K562 (cell line): ENCODE measurements around the gene SLC20A1. TPM values are rescaled to one million over a fixed set of nuclear protein-coding genes. Genes with fewer than 3 reads are reported as not detected.

Source experiments
- ATAC-seq: fragments of 200-7000 bp; cut with Tn5 transposase; 3 replicates; pipeline ENCODE4 v1.9.1; 2020; ENCODE audit warnings: moderate library complexity
- BruUV-seq: library from RNA; stranded (reverse); fragments of 400-500 nt; replicated peaks from 2 replicates; lab custom pipeline; 2021; lab: Mats Ljungman, UMichigan
- CTCF ChIA-PET: fragments of 300-600 bp; formaldehyde crosslinking; extraction: SDS; loops from one replicate; lab custom pipeline; 2021; ENCODE audit warnings: low intra/inter-chr PET ratio; lab: Yijun Ruan, JAX
- POLR2A ChIA-PET: fragments of 300-600, 350-650 bp; sonication (Branson Sonifier 250); formaldehyde crosslinking; extraction: SDS; loops from one replicate; lab custom pipeline; 2021; ENCODE audit warnings: antibody characterized with exemption, inconsistent platforms; lab: Yijun Ruan, JAX
- DNase-seq, 4 experiments: peaks; one replicate each; pipeline versions ENCODE4 v3.0.0 to v3.0.0-alpha.2; 2011 to 2018; ENCODE audit warnings: low spot score in 3 of 4, mixed read lengths in 3 of 4; ENCODE audit errors: extremely low read depth in 1 of 4
- FAIRE-seq: peaks from 2 replicates; lab custom pipeline; 2011; peaks lifted over from hg19 to GRCh38; lab: Jason Lieb, UNC
- H2AFZ ChIP-seq: 2 replicates; pipeline ENCODE4 v1.6.0; 2011; ENCODE audit warnings: low read depth, low read length, control low read depth, inconsistent platforms
- H3K27ac ChIP-seq: fragments of 200-600 bp; 3 replicates; pipeline ENCODE4 v1.8.0; 2011; ENCODE audit warnings: low read depth, mild to moderate bottlenecking, control low read depth, inconsistent platforms, low read length, moderate library complexity, mixed read lengths; ENCODE audit errors: extremely low read depth
- H3K27me3 ChIP-seq, 2 experiments: fragments of 300-600 bp in 1 of 2; 2 replicates in 1 of 2; 3 replicates in 1 of 2; pipeline versions ENCODE4 v1.6.0 to v1.8.0; 2011; ENCODE audit warnings: inconsistent platforms in 2 of 2, low read length in 2 of 2, mild to moderate bottlenecking in 1 of 2, mixed read lengths in 1 of 2, moderate library complexity in 1 of 2; ENCODE audit not compliant: control insufficient read depth in 2 of 2, insufficient read depth in 2 of 2
- H3K36me3 ChIP-seq: fragments of 300-600 bp; 3 replicates; pipeline ENCODE4 v1.8.0; 2011; ENCODE audit warnings: mild to moderate bottlenecking, low read length, inconsistent platforms; ENCODE audit not compliant: control insufficient read depth, insufficient read depth
- H3K4me1 ChIP-seq, 2 experiments: fragments of 200-600 bp in 1 of 2; replicated peaks in 1 of 2; 2 replicates in 1 of 2; 3 replicates in 1 of 2; pipeline versions ENCODE4 v1.5.1 to v1.8.0; 2011; ENCODE audit warnings: inconsistent platforms in 2 of 2, low read length in 2 of 2, mild to moderate bottlenecking in 1 of 2, mixed read lengths in 1 of 2, moderate library complexity in 1 of 2; ENCODE audit not compliant: control insufficient read depth in 2 of 2, insufficient read depth in 2 of 2
- H3K4me2 ChIP-seq: 2 replicates; pipeline ENCODE4 v1.6.1; 2011; ENCODE audit warnings: low read length, control low read depth, inconsistent platforms, mixed read lengths; ENCODE audit not compliant: insufficient read depth
- H3K4me3 ChIP-seq: fragments of 200-600 bp; sonication (generic), shearing (Covaris generic); 2 replicates; pipeline ENCODE4 v1.5.1; 2016; ENCODE audit warnings: control low read depth, inconsistent platforms
- H3K79me2 ChIP-seq: fragments of 200-600 bp; 3 replicates; pipeline ENCODE4 v1.8.0; 2011; ENCODE audit warnings: low read length, inconsistent platforms; ENCODE audit not compliant: control insufficient read depth, insufficient read depth
- H3K9ac ChIP-seq, 2 experiments: 2 replicates each; pipeline versions ENCODE4 v1.6.0 to v1.6.1; 2011; ENCODE audit warnings: low read depth in 2 of 2, low read length in 2 of 2, control low read depth in 1 of 2, inconsistent platforms in 1 of 2, mild to moderate bottlenecking in 1 of 2, mixed read lengths in 1 of 2; ENCODE audit not compliant: insufficient read depth in 1 of 2
- H3K9me1 ChIP-seq: one replicate; pipeline ENCODE4 v1.6.0; 2011; ENCODE audit warnings: inconsistent platforms, mild to moderate bottlenecking, low read length, moderate library complexity; ENCODE audit not compliant: control insufficient read depth, insufficient read depth
- H3K9me3 ChIP-seq: replicated peaks from 2 replicates; pipeline ENCODE4 v1.5.1; 2011; ENCODE audit warnings: low read depth, low read length, inconsistent platforms; ENCODE audit not compliant: control insufficient read depth, insufficient read depth
- H4K20me1 ChIP-seq: replicated peaks from 2 replicates; pipeline ENCODE4 v1.6.1; 2011; ENCODE audit warnings: low read length, inconsistent platforms, mixed read lengths; ENCODE audit not compliant: control insufficient read depth, insufficient read depth
- SRF ChIP-seq, 2 experiments: fragments of 250-450, 450-650 bp in 1 of 2; sonication (Bioruptor Pico) in 1 of 2; sonication (generic) in 1 of 2; formaldehyde crosslinking; IDR thresholded peaks; 2 replicates each; pipeline versions ENCODE4 v1.5.0 to v1.5.1; 2020 to 2022; ENCODE audit warnings: mild to moderate bottlenecking in 1 of 2, missing genetic modification reagents in 1 of 2
- TEAD1 ChIP-seq, 2 experiments: fragments of 450-650 bp in 1 of 2; sonication (generic) in 1 of 2; formaldehyde crosslinking; IDR thresholded peaks; 2 replicates each; pipeline versions ENCODE4 v1.4.0 to v1.8.0; 2020 to 2022; ENCODE audit warnings: mild to moderate bottlenecking in 2 of 2, missing genetic modification reagents in 1 of 2
- ZSCAN29 ChIP-seq: fragments of 450-650 bp; IDR thresholded peaks from 2 replicates; pipeline ENCODE4 v1.6.1; 2017
- WGBS: fragments of 100-300 bp; shearing (Covaris generic); methylation state at CpG from one replicate; pipeline ENCODE4 v1.1.6; 2016; ENCODE audit warnings: low coverage, mixed read lengths; ENCODE audit not compliant: insufficient coverage; ENCODE audit errors: missing lambda C conversion rate; 5-methylcytosine and 5-hydroxymethylcytosine counted together
- in situ Hi-C: fragments of 300-500 bp; cut with MboI; formaldehyde crosslinking; loops from 4 replicates; pipeline ENCODE4 v1.15.0; 2018; ENCODE audit warnings: inconsistent platforms, mixed read lengths
- intact Hi-C: fragments of 100-400 bp; cut with micrococcal nuclease; formaldehyde crosslinking; loops from 2 replicates; pipeline ENCODE4 v1.14.2; 2022
- polyA plus RNA-seq, 8 experiments: library from polyadenylated mRNA; depleted of rRNA in 4 of 8; stranded (reverse) in 5 of 8; unstranded in 3 of 8; fragments of >200 nt; fragmentation: Nextera tagmentation in 2 of 8; fragmentation: Illumina TruSeq in 1 of 8; extraction: Ambion mirVana in 2 of 8; extraction: Trizol in 1 of 8; gene quantifications; 2 replicates each; pipeline versions ENCODE4 v1.2.1 to v1.2.3, GENCODE V29; 2011 to 2014; ENCODE audit warnings: inconsistent platforms in 1 of 8, missing spikeins in 1 of 8
- total RNA-seq, 7 experiments: library from RNA; depleted of rRNA in 6 of 7; stranded (reverse); fragments of >200 nt in 6 of 7; fragmentation: Illumina TruSeq in 2 of 7; extraction: Trizol in 2 of 7; gene quantifications; 2 replicates each; pipeline versions ENCODE4 v1.2.1 to v1.2.3, GENCODE V29; 2011 to 2021; ENCODE audit warnings: low replicate concordance in 1 of 7
- TF ChIP-seq, protein P1 (sequence below): sonication (generic); formaldehyde crosslinking; IDR thresholded peaks from 2 replicates; pipeline ENCODE4 v1.8.1; 2023; ENCODE audit warnings: mild to moderate bottlenecking, missing genetic modification reagents

The SLC20A1 gene
- total and polyA plus RNA-seq, 9 of the 15 experiments (the other 6 are each of a cell fraction or from before 2014, with no cell fraction given): 53.8 to 150 (median 74.7) TPM

DNA sequence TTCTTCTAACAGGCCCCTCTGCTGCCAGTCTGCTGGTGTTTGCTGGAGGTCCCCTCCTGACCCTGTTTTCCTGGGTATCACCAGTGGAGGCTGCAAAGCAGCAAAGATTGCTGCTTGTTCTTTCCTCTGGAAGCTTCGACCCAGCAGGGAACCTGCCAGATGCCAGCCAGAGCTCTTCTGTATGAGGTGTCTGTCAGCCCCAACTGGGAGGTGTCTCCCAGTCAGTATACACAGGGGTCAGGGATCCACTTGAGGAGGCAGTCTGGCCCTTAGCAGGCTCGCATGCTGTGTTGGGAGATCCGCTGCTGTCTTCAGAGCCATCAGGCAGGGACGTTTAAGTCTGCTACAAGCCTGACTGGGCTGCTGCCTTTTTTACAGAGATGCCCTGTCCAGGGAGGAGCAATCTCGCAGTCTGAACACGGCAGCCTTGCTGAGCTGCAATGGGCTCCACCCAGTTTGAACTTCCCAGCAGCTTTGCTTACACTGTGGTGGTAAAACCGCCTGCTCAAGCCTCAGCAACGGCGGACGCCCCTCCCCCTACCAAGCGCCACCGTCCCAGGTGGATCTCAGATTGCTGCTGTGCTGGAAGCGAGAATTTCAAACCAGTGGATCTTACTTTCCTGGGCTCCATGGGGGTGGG lies 31.4 kb upstream of the SLC20A1 start:
- 22% methylated on average over 11 of the region's 13 CpGs for WGBS
- Histone ChIP-seq H3K4me3 (no peak overlapping the region), H3K9ac (peak overlapping the region in 1 of 2 experiments; percentile 70; a peak in 1 of 4 replicates), H3K9me3 (no peaks in the 10 kb centered on the region), H3K27me3 (no peaks in the 10 kb centered on the region), H3K27ac (no peak overlapping the region), H2AFZ (peak overlapping the region; percentile 72), H3K36me3 (no peaks in the 10 kb centered on the region), H4K20me1 (no peaks in the 10 kb centered on the region), H3K9me1 (no peaks in the 10 kb centered on the region), H3K4me2 (no peak overlapping the region), H3K79me2 (no peaks in the 10 kb centered on the region)
- in situ Hi-C loops: loop anchor here (25.0 kb wide), 1 partner anchor 273 kb away; no protein-coding TSS in a partner anchor
- ChIA-PET CTCF (interaction anchor here (1.1 kb wide), 1 partner anchor 112 kb away, joined by 3 read pairs; no protein-coding TSS in a partner anchor), POLR2A (interaction anchor here (0.7 to 1.0 kb wide), 2 partner anchors 10 to 13 kb away, joined by 3 read pairs; no protein-coding TSS in a partner anchor)
- ATAC-seq (peak; percentile 77), FAIRE-seq (no peak), DNase-seq (peak in 1 of 4 experiments; percentile 34)
- BruUV-seq: no TSS peak
- intact Hi-C loops: no loop called here
- TF ChIP-seq SRF (CRISPR knock-in tag; IDR thresholded peaks at IDR 0.05) (peak in 1 of 2 experiments; percentile 66; a peak in 1 of 4 replicates), TEAD1 (CRISPR knock-in tag; IDR thresholded peaks at IDR 0.05) (no peak), ZSCAN29 (no peak)
- TF ChIP-seq, protein P1, sequence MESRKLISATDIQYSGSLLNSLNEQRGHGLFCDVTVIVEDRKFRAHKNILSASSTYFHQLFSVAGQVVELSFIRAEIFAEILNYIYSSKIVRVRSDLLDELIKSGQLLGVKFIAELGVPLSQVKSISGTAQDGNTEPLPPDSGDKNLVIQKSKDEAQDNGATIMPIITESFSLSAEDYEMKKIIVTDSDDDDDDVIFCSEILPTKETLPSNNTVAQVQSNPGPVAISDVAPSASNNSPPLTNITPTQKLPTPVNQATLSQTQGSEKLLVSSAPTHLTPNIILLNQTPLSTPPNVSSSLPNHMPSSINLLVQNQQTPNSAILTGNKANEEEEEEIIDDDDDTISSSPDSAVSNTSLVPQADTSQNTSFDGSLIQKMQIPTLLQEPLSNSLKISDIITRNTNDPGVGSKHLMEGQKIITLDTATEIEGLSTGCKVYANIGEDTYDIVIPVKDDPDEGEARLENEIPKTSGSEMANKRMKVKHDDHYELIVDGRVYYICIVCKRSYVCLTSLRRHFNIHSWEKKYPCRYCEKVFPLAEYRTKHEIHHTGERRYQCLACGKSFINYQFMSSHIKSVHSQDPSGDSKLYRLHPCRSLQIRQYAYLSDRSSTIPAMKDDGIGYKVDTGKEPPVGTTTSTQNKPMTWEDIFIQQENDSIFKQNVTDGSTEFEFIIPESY (CRISPR knock-in tag): peak; percentile 52; the same call in 1 of the 2 replicates
- TF ChIP-seq, all 486 proteins: peak for 2
- peaks cover 0 to 6% of the 10 kb centered on the region in 2 experiments; a peak in 1 of 5 replicates for H3K4me1 ChIP-seq
